ENCODE results near the gene SIPA1L2. TPM values are rescaled to one million over a fixed set of nuclear protein-coding genes. Genes with fewer than 3 reads are reported as not detected.

The SIPA1L2 gene
- total RNA-seq, 1 donor from 2014 or later = 14.5 TPM

- no peak for TF ChIP-seq CTCF (IDR thresholded peaks at IDR 0.05)
- peaks cover 5% of the 10 kb centered on the region for H3K4me1 Mint-ChIP-seq (ENCODE audit: unreplicated experiment)
- H3K36me3 Mint-ChIP-seq (ENCODE audit: unreplicated experiment) = no peaks in the 10 kb centered on the region
- H3K4me3 Mint-ChIP-seq (ENCODE audit: unreplicated experiment) = no peak overlapping the region
- no peaks in the 10 kb centered on the region for H3K27me3 Mint-ChIP-seq (ENCODE audit: unreplicated experiment)
- no peak overlapping the region for H3K27ac Mint-ChIP-seq (ENCODE audit: unreplicated experiment)
- DNase-seq (ENCODE audit: extremely low spot score, unreplicated experiment) = no peak
- H3K9me3 Mint-ChIP-seq (ENCODE audit: unreplicated experiment) = no peaks in the 10 kb centered on the region
Observed at GRCh38 chr1:232635279-232635678, 5.3 kb upstream of the SIPA1L2 start.

- Mint-ChIP-seq H3K9me3 (ENCODE audit: unreplicated experiment) (no peaks in the 10 kb centered on the region), H3K4me1 (ENCODE audit: unreplicated experiment) (peaks cover 8% of the 10 kb centered on the region), H3K27me3 (ENCODE audit: unreplicated experiment) (no peaks in the 10 kb centered on the region), H3K27ac (ENCODE audit: unreplicated experiment) (no peak overlapping the region), H3K4me3 (ENCODE audit: unreplicated experiment) (no peak overlapping the region), H3K36me3 (ENCODE audit: unreplicated experiment) (no peaks in the 10 kb centered on the region)
- DNase-seq (ENCODE audit: extremely low spot score, unreplicated experiment) = no peak
- no peak for TF ChIP-seq CTCF (IDR thresholded peaks at IDR 0.05)
Observed at GRCh38 chr1:232634096-232634495, 4.2 kb upstream of the SIPA1L2 start.

DNA sequence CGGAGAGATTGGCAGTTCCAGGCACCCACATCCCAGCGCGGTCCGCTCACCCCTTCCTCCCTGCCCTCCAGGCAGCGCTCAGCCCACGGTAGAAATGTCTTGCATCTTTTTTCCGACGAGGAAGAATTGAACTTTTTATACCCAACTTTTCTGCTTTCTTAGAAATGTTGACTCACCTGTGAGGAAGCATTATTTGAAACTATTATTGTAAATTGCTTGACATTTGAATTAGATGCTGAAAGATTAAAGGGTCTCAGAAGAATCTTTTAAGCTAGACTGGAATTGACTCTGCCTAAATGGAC, 912 bp upstream of the SIPA1L2 start:
- Mint-ChIP-seq H3K9me3 (ENCODE audit: unreplicated experiment) (no peaks in the 10 kb centered on the region), H3K36me3 (ENCODE audit: unreplicated experiment) (no peaks in the 10 kb centered on the region), H3K4me3 (ENCODE audit: unreplicated experiment) (peak overlapping the region; percentile 86), H3K27me3 (ENCODE audit: unreplicated experiment) (no peaks in the 10 kb centered on the region), H3K27ac (ENCODE audit: unreplicated experiment) (peak overlapping the region; percentile 94), H3K4me1 (ENCODE audit: unreplicated experiment) (peaks cover 32% of the 10 kb centered on the region)
- no peak for TF ChIP-seq CTCF (IDR thresholded peaks at IDR 0.05)
- no peak for DNase-seq (ENCODE audit: extremely low spot score, unreplicated experiment)

DNA sequence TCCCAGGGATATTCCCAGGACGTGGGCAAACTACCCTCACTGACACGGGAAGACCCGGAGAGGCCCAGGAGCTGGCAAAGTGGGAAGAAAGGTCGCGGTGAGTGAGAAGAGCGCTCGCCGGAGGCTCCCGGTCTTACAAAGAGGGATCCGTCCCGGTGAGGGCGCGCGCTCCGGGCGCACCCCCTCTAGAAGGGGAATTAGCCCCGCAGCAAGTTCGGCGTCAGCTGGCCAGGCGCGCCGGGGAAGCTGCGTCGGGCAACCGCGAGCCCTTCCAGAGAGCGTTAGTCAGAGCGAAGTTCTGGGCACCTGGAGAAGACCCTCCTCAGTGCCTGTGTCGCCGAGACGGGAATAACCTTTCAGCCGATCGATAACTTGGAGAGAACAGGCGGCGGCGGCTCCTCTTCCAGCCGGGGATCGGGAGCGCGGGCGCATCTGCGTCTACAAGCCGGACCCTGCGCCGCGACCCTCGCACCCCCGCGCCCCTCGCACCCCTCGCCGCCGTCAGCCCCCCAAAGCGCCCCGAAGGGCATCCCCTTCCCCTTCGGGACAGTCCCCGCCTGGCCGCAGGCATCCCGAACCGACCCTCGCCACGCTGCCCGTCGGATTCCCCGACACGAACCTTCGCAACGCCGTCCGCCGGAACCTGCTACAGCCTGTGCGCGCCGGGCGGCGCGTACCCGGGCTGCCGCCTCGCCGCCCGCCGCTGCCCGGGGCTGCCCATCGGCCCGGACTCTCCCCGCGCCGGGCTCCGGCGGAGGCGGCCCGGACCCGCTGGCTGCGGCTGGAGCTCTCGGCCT, 485 bp downstream of the SIPA1L2 start:
- H3K27me3 Mint-ChIP-seq (ENCODE audit: unreplicated experiment) = no peaks in the 10 kb centered on the region
- no peak for TF ChIP-seq CTCF (IDR thresholded peaks at IDR 0.05)
- no peak for DNase-seq (ENCODE audit: extremely low spot score, unreplicated experiment)
- H3K4me3 Mint-ChIP-seq (ENCODE audit: unreplicated experiment) = peak overlapping the region; percentile 92
- peaks cover 35% of the 10 kb centered on the region for H3K4me1 Mint-ChIP-seq (ENCODE audit: unreplicated experiment)
- H3K9me3 Mint-ChIP-seq (ENCODE audit: unreplicated experiment) = no peaks in the 10 kb centered on the region
- H3K36me3 Mint-ChIP-seq (ENCODE audit: unreplicated experiment) = no peaks in the 10 kb centered on the region
- peak overlapping the region; percentile 90 for H3K27ac Mint-ChIP-seq (ENCODE audit: unreplicated experiment)

DNA sequence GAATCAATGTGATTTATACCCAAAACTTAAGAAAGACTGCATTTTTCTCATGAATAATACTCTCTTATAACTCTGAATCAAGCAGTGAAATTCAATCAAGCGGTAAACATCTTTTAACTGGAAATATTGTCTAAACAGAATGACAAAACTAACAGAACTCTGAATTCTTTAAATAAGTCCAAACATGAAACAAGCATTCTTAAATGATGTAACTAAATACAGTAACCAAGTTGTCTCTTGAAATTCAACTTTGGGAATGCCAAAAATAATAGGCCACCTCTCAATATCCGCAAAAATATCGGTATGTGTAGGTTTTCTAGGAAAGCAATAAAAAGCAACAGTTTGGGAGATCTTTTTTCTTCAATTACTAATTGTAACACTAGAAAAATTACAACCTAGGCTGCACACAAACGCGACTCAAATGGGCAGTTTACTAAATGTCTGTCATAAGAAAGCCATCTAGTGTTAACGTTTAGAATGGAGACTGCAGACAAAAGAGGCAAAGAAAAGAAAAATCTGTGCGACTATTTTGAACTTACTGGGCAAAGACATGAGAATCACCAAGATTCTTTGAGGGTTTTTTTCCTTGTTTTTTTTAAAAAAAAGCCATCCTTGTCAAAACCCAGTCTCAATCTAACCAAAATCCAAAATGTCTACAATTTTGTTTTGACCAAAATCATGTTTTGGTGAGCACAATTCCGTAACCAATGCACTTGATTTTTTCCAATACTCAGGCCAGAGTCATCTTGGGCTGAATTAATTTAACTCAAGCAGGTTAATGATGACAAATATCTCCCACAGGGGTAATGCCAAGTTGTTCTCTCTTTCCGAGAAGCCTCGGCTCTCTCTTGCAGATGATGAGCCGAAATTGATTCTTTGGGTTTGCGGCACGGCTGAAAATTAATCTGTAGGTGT, 1.3 kb downstream of the SIPA1L2 start:
- no peak for DNase-seq (ENCODE audit: extremely low spot score, unreplicated experiment)
- no peaks in the 10 kb centered on the region for H3K27me3 Mint-ChIP-seq (ENCODE audit: unreplicated experiment)
- no peaks in the 10 kb centered on the region for H3K36me3 Mint-ChIP-seq (ENCODE audit: unreplicated experiment)
- H3K27ac Mint-ChIP-seq (ENCODE audit: unreplicated experiment) = peak overlapping the region; percentile 90
- peaks cover 35% of the 10 kb centered on the region for H3K4me1 Mint-ChIP-seq (ENCODE audit: unreplicated experiment)
- peak overlapping the region; percentile 92 for H3K4me3 Mint-ChIP-seq (ENCODE audit: unreplicated experiment)
- H3K9me3 Mint-ChIP-seq (ENCODE audit: unreplicated experiment) = no peaks in the 10 kb centered on the region
- peak; percentile 67 for TF ChIP-seq CTCF (IDR thresholded peaks at IDR 0.05)

Measured in osteocyte (in vitro differentiated cells).